HG02852 (cell line): ENCODE data around the gene MTG2.

Experiments
- ATAC-seq: cut with Tn5 transposase; IDR thresholded peaks from one replicate; pipeline ENCODE4 v1.9.1; 2021; ENCODE audit warnings: mild to moderate bottlenecking, moderate library complexity; ENCODE audit not compliant: unreplicated experiment

Gene MTG2

DNA sequence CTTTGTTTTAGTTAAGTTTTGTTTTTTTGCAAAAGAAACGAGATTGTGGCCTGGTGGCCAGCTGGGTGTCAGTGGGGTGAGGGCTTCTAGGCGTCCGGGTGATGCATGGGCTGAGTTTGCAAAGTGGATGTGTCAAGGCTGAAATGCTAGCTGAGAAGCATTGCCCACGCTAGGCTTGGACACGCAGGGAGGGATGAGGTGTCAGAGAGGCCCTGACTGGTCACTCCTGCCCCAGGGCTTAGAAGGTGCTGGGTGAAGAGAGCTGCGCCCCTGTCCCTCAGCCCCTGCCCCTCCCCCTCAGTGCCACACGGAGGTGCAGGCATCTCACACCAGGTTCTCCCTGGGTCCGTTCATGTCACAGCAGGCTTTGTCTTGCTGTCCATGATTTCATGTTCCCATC lies 63.6 kb downstream of the MTG2 start:
- no peak for ATAC-seq

GRCh38 chr20:62246872-62247652 lies 64.2 kb downstream of the MTG2 start:
- ATAC-seq: no peak

DNA sequence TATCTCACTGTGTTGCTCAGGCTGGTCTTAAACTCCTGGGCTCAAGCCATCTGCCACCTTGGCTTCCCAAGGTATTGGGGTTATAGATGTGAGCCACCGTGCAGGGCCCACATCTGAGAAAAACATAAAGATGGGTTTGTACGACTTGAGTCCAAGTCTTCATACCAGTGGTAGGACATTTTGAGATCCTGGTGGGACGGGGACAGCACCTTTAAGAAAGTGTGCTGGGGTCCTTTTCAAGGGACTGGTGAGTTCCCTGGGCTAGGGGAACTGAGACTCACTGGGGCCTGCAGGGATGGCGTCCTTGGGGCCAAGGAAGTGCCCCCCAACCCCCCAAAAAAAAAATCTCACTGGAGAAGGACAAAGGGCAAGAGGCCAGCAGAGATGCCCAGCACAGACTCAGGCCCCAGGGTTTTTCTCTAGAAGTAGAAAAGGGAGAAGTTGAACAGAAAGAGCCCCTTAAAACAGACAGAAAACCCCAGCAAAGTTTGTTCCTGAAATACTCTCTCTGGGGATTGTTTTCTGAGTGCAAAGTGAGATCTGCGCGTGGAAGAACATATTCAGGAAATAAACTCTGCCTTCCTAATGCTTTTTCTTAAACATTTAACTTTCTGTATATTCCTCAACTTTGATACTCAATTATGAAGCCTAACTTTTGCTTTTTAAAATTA lies 66.2 kb downstream of the MTG2 start:
- ATAC-seq: no peak

DNA sequence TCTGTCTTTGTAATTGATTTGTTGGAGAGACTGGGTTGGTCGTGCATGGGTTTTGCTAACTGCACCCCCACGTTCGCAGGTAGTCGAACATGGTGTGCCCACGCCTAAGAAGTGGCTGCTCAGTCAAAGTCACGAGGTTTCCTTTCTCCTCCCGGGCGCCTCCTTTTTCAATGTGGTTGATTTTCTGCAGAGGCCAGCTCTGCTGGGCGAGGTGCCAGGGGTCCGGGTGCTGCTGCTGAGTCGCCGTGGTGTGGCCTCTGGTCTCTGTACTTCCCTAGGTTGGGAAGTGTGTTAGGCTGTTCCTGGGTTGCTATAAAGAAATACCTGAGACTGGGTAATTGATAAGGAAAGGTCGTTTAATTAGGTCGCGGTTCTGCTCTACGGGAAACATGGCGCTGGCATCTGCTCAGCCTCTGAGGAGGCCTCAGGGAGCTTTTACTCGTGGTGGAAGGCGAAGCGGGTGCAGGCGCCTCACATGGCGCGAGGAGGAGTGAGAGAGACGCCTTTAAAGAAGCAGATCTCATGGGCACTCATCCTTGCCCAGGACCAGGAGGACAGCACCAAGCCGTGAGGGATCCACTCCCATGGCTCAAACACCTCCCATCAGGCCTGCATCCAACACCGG lies 69.6 kb downstream of the MTG2 start:
- no peak for ATAC-seq
